NCI-H748 treated with DMSO at 0.1 percent for 48 hours (cell line): ENCODE results near the gene TCF12.
A peak's percentile ranks its signal among the peaks of the same experiment; 100 is the strongest.

ENCODE experiments used
- DNase-seq: peaks from one replicate; lab custom pipeline; 2025; lab: John Stamatoyannopoulos, UW

Gene TCF12

DNA sequence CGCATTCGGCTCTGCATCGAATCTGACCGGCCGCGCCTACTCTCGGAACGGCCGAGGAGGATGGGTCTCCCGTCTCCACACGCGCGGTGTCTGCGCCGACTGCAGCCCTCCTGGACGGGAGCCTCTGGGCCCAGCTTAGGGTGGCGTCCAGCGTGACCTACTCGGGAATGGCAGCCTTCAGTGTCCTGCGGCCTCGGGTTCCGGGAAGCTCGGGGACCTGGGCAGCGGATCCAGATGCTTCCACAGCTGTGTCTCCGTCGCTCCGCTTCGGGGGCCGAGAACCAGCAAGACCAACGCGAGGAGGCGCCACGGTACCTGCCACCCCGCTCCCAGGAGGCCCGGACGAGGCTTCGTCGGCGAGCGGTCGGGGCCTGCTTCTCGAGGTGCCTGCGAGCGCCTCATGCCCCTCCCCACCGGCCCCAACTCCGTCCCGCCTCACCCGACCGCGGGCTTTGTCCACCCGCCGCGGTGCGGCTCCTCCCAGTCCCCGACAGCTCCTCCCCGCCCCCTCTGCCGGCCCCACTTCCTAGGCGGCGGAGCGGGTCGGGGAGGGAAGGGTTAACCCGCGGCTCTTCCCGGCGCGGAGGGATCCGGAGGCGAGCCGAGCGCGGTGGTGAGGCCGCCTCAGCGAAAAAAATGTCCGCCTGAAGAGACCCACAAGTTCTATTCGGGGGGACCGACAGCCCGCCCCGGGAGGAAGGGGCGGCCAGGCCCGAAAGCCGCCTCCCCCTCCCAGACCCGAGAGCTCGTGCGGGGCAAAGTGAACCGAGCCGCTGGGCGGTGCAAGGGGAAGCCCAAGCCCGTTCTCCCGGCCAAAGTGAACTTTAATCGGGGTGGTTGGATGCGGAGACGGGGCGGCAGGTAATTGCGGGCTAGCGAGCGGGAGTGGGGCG lies at the start of gene TCF12:
Gene TCF12 (plus strand): TSS at position 599 of the 893 bp plus-strand sequence. CDS start 1,270 bp downstream, outside the sequence.
- peak; percentile 49 for DNase-seq

DNA sequence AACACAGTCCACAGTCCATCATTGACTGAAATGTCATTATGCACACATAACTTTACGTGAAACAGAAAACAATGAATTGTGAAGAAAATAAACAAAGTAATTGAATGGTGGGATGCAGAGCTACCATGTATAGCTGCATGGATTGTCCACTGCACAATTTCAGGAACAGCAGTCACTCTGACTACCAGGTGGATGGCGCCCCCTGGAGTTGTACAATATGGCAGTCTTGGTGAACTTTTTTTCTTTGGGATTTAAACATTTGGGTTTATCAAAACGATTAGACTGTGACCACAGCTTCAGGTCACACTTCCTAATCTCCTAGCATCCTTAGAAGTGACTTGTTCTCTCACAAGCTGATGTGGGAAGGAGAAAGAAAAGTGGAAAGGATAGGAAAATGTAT lies 48.9 kb upstream of the TCF12 start:
- no peak for DNase-seq

DNA sequence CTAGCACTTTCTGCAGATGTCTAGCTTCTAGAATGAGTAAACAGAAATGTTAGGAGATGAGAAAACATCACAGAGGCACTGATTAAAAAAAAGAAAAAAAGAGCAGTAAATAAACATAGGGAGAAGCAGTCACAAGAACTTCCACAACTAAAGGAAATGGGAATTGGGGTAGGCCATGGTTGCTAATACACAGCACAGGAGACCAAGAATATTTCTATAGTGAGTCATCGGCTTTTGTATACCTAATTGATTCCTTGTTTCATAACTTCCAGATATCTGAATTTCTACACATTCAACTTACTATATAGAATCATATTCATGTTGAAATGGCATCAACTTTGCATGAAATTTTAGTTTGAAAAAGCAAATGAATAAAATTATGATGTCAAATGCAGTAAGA lies 47.3 kb upstream of the TCF12 start:
- DNase-seq, result no peak

DNA sequence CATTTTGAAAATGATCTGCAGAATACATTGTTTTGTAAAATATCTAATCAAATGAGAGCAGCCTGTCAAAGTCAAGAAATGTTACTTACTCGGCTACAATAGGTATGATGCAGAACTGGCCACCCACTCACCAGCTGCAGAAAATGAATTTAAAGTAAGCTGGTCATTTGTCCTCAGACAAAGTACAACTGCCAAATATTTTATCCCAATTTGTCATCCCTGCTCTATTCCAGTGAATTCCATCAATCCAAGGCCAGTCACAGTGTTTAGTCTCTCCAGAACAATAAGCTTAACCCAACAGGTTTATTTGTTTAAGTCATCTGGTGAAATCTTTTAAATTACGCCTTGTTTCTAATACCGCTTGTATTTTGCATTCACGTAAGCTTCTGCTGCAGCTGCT lies 46.6 kb upstream of the TCF12 start:
- no peak for DNase-seq

DNA sequence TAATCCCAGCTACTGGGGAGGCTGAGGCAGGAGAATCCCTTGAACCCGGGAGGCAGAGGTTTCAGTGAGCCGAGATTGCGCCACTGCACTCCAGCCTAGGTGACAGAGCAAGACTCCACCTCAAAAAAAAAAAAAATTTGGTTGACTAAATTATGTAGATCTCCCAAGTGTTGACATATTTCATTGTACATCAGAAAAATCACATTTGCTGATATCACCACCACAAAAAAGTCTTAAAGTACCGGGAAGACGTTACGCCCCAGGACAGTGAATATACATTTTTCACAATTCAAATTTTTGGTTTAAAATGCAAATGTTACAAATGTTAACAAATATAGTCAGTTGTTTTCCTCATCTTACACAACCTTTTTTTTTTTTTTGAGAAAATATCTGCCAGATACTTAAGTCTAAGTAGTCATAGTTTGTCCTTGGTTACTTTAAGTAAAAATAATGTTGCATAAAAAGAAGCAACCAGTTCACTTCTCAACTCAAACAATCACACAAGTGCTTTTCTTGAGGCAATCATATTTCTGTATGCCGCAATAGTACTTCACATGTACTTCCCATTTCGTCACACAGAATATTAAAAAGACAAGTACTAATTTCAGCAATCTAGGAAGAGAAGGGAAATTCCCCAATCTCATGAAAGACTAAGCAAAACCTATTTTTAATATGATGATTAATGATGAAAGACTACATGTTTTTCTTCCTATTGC lies 41.0 kb upstream of the TCF12 start:
- DNase-seq, result no peak

DNA sequence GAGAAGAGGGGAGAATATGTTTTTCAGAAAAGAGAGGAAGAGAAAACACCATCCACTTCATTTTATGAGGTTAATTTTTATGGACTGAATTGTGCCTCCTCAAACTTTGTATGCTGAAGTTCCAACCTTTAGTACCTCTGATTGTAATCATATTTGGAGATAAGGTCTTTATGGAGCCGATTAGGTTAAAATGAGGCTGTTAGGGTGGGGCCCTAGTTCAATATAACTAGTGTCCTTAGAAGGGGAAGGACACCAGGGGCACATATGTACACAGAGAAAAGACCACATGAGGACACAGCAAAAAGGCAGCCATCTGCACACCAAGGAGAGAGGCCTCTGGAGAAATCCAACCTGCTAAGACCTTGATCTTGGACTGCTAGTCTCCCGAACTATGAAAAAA lies 38.9 kb upstream of the TCF12 start:
- no peak for DNase-seq

DNA sequence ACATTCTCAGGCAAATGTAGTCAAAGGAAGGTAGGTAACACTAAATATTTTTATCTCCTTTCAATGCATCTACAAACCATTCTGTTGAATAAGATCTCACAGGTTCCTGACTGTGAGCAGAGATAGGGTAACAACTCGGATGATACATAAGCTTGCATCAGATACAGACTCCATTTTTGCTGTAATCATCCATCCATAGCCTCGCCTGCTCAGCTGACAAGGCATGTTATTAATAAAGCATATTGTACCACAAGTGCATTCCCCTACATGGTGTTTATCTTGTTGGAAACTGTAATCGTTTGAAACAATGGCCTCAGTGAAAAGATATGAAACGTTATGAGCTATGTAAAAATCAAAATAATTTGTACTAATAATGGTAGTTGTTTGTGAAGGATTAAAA lies 35.4 kb upstream of the TCF12 start:
- DNase-seq, result no peak

DNA sequence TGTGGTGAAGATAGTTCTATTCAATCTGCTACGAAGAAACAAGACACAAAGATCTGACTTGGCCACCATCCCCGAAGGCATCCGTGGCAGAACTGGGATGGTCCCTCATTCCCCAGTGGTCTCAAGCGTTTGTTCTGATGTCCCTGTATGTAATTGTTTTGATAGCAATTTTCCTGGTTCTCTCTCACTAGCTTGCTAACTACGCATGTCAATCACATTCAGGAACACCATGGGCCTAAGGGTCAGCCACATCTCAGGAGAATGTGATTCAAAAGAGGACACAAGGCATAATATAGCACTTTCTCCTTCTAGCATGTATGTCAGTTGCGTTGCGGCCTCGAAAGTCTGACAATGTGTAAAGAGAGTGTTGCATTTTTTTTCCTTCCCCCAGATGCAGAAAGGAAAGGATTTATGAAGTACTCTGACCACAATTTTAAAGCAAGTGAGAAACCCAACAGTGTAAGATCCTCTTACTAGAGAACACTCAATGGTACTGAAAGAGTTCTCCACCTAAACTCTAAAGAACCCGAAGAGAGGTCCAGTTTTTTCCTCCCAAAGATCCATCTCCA lies 32.0 kb upstream of the TCF12 start:
- DNase-seq, result no peak

DNA sequence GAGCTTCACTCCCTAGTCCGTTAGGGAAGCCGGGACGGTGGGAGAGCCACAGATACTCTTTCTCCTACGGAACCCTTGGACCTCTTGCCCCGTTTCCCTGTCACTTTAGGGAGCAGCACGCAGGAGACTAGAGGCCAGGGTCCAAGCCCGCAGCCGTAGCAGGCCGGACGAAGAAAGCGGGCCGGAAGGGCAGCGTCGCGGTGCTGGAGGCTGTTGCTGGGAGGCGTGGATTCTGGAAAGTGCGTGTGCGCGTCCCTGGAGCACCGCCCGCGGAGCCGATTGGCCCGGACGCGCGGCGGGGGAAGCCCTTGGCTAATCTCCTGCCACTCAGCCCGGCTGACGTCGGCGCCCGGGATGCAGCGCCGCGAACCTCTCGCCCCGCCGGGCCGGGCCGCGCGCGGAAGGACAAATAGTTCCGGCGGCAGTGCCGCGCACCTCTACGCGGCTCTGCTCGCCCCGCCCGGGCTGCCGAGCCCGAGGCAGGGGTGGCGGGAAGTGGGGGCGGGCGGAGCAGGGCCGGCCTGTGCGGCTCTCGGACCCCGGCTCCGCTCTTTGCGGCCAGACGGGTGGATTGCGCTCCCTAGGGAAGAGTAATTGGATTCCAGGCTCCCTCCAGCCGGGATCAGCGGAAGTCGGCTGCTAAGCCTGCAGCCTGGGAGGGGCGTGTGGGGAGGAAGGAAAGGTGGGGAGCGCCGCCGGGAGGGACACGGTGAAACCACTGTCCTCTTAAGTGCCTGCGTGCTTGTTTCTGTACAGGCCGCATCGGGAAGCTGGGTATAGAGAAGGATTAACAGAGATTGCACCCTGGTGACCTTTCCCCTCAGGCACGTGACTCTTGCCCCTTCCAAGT lies 31.3 kb upstream of the TCF12 start:
- peak; percentile 67 for DNase-seq

DNA sequence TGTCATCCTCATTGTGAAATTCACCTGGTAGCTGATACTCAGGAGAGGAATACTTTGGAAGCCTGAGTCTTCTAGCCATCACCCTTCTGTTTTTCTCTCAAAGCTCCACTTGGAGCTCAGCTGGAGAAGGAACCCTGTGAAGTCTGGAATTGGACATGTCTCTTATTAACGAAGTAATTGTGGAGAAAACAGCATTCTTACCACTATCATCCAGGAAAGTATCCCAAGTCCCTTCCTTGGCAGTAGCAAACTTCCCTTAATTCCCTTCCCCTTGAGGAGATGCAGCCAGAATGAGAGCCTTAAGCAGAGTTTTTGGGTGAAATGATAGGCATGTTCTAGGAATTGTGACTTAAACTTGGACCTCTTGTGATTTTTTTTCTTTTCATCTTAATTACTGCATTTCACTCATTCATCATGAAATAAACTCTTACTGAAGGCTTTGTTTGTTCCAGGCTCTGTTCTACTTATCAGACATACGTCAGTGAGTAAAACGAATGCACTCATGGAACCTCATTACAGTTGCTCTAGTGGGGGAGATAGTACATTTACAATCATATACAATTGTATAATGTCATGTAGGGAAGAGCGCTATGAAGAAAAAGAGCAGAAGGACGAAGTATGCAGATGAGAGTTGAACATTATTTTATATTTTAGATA lies 30.5 kb upstream of the TCF12 start:
- no peak for DNase-seq

DNA sequence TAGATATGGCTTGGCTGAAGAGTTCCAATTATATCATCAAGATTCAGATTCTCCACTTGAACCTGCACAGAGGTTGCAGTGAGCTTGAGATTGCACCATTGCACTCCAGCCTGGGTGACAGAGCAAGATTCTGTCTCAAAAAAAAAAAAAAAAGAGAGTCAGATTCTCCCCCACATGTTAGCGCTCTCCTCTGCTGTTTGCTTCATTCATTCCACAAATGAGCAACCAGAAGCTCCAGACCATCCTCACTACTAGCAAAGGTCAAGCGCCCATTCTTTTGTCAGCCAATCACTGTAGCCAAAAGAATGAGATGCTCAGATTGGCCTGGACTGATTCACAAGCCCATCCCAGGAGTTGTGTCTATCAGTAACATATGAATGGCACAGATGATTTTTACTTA lies 28.4 kb upstream of the TCF12 start:
- DNase-seq, result no peak

DNA sequence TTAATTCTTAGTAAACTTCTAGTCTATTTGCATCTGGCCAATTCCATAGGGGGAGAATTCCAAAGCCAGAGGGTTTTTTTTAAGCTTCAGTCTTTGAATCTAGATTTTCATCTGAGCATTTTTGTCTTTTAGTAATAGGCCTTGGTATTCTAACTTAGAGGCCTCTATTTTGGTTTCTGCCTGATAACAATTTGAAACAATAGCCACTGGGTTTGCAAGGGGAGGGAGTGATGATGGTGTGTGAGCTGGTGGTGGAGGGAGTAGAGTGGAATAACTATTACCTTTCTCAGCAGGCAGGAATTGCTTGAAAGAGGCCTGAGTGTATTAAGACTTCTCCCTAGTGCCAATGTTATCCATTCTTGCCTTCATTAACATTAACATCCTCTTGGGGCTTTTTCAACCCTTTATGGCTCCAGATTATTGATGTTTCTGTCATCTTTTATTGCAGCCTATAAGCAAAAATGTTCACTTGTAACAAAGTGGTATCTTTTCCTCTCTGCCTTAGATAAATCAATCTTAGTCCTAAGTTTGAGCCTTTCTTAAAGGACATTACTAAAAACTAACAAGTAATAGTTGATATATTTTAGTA lies 26.5 kb upstream of the TCF12 start:
- DNase-seq, result no peak

DNA sequence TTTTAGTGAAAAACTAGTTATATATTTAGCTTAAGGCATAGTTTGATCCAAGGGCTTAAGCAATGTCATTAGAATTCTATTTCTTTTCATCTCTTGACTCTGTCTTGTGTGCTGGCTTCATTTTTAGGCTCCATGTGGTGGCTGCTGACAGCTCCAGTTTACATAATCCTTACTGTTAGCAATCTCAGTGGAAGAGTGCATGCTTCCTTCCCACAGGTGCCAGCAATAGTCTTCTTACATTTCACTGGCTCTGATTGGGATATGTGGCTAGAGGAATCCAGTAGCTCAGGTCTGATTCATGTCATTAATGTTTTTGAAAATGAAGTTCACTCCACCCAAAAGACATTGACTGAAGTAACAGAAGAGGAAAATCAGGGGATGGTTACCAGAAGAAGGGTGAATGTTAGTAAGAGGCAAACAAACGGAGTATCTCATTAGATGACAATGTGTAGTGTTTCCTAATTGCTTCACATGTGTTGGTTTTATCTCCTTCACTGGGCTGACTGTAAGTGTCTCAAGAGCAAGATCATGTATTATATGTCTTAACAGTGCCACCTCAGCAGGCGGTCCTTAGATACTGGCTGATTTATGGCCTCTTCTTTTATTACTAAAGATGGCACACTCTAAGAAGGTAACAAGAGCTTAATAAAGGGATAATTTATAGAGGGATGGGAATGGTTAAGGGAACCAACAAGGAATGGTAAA lies 25.6 kb upstream of the TCF12 start:
- no peak for DNase-seq

DNA sequence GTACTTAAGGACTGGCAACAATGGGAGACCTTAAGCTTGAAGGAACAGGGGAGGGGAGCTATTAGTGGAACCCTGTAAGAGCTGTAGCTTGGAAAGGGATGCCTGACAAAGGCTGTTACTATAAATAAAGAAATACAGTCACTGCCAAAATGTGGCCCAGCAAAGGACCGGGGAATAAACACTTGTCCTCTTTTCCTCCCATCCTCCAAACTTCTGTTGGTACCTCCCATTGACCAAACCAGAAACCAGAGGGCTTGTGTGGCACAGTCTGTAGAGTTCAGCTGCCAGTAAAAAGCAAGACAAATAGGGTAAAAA lies 25.1 kb upstream of the TCF12 start:
- DNase-seq, result no peak

DNA sequence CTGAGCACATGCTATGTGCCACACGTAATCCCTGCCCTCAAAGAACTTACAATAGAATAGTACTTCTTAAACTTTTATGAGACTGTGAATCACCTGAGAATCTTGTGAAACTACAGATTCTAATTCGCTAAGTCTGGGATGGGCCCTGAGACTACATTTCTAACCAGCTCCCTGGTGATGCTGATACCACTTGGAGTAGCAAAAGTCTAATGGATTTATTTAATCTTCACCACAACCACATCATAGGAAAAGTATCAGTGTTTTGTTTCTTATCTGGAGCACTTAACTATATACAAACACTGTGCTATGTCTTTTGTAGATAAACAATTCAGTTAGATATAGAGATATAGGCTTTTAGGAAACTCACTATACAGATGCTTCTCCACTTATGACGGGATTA lies 23.8 kb upstream of the TCF12 start:
- no peak for DNase-seq

DNA sequence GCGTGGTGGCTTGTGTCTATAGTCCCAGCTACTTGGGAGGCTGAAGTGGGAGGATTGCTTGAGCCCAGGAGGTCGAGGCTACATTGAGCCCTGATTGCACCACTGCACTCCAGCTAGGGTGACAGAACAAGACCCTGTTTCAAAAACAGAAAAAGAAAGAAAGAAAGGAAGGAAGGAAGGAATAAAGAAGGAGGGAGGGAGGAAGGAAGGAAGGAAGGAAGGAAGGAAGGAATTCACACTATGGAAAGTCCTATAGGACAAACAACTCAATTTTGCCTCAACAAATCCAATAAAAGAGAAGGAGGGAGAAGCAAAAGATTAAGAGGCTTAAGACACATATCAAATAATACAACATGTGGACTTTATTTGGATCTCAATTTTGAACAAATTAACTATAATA lies 16.5 kb upstream of the TCF12 start:
- DNase-seq, result no peak

DNA sequence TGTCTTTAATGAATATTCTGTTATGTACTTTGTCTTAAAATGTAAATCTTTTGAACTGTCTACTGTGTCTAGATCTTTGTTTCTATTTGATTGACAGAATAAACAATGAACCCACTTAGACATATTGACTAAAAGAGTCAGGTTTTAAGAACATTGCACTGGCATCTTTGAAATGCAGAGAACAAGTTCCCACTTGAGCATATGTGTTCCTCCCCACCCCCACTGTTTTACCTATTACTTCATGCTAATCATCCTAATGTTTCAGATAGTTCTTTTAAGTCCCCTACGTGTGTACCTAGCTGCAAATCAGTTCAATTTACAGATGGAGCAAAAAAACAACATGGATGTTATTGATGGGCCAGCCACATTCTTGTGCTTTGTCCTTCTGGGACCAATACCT lies 11.7 kb upstream of the TCF12 start:
- no peak for DNase-seq

DNA sequence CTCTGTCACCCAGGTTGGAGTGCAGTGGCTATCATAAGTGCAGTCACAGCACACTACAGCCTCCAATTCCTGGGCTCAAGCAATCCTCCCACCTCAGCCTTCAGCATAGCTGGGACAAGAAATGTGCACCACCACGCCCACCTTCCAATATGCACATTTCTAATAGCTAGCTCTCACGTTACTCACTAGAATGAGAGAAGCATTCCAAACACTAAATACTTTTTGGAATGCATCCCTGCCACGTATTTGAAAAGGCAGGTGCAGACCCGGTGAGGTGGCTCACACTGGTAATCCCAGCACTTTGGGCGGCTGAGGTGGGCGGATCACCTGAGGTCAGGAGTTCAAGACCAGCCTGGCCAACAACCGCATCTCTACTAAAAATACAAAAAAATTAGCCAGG lies 7.6 kb upstream of the TCF12 start:
- DNase-seq, result no peak

DNA sequence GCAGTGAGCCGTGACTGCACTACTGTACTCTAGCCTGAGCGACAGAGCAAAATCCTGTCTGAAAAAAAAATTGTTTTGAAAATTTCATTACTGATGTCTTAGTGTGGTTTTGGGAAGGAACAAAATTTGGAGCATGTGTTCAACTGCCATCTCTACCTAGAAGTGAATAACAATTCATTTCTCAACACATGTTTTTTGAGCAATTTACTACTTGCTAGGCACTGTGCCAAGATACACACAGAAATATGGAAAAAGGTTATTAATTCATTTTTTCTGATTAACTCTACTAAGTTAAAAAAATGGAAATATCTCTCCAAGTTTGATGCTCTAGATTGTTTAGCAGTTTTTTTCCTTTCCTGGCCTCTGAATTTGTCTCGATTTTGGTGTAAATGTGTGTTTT lies 5.2 kb upstream of the TCF12 start:
- DNase-seq, result no peak

DNA sequence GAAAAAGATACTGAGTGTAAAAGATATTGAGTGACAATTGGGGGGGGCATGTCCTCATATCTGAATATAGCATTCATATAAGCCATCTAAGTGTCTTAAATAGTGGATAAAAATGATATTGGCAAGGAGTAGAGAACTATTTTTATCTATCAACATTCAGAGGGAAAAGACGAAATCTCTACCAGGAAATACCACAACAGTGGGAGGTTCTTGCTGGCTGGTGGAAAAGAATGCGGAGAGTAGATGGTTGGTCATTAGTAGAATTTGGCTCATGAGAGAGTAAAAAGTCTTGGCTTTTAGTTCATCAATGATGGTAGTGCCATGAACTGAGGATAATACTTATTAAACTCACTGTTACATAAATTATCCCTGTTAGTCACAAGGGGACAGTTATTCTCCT lies 4.8 kb upstream of the TCF12 start:
- DNase-seq, result no peak

DNA sequence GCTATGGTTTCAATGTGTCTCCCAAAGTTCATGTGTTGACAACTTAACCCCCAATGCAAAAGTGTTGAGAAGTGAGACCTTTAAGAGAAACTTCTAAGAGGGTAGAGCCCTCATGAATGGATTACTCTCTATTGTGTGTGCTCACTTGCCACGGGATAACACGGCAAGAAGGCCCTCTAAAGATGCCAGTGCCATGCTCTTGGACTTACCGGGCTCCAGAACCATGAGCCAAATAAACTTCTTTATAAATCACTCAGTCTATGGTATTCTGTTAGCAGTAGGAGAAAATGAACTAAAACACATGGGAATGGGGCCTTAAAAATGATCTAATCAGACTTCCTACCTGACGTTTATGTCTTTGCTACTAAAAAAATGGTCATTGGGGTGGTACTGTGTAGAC lies 2.6 kb upstream of the TCF12 start:
- no peak for DNase-seq
